Measurements from ENCODE around the gene PM20D2.

DNA sequence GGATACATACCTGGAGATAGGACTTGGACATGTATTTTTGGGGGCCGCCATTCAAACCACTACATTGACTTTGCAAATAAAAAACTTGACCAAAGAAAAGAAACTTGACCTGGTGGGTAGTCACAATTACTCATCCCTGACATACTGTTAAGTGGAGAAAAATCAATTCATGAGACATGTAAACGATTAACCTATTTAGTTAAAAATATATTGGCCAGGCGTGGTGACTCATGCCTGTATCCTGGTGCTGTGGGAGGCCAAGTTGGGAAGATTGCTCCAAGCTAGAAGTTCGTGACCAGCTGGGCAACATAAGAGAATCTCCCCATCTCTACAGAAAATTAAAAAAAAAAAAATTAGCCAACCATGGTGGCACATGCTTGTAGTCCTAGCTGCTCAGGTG lies 25.5 kb upstream of the PM20D2 start:
- TF ChIP-seq, protein P1, sequence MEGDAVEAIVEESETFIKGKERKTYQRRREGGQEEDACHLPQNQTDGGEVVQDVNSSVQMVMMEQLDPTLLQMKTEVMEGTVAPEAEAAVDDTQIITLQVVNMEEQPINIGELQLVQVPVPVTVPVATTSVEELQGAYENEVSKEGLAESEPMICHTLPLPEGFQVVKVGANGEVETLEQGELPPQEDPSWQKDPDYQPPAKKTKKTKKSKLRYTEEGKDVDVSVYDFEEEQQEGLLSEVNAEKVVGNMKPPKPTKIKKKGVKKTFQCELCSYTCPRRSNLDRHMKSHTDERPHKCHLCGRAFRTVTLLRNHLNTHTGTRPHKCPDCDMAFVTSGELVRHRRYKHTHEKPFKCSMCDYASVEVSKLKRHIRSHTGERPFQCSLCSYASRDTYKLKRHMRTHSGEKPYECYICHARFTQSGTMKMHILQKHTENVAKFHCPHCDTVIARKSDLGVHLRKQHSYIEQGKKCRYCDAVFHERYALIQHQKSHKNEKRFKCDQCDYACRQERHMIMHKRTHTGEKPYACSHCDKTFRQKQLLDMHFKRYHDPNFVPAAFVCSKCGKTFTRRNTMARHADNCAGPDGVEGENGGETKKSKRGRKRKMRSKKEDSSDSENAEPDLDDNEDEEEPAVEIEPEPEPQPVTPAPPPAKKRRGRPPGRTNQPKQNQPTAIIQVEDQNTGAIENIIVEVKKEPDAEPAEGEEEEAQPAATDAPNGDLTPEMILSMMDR (IDR thresholded peaks at IDR 0.05): no peak
- TF ChIP-seq ZFX (IDR thresholded peaks at IDR 0.05; ENCODE audit: borderline replicate concordance): no peak
